HepG2 (cell line): ENCODE results near the gene TRANK1. TPM values are rescaled to one million over a fixed set of nuclear protein-coding genes. Genes with fewer than 3 reads are reported as not detected.

Experiments
- ATAC-seq: fragments of 200-7000 bp; cut with Tn5 transposase; 3 replicates; pipeline ENCODE4 v1.9.1; 2020; ENCODE audit warnings: mild to moderate bottlenecking, moderate library complexity
- BruUV-seq: library from RNA; stranded (reverse); fragments of 400-500 nt; replicated peaks from 2 replicates; lab custom pipeline; 2021; lab: Mats Ljungman, UMichigan
- CTCF ChIA-PET: fragments of 300-600 bp; formaldehyde crosslinking; extraction: SDS; loops from one replicate; lab custom pipeline; 2021; ENCODE audit warnings: low total read pairs, inconsistent platforms, low intra/inter-chr PET ratio; lab: Yijun Ruan, JAX
- POLR2A ChIA-PET: fragments of 350-600 bp; sonication (Branson Sonifier 250); formaldehyde crosslinking; loops from one replicate; lab custom pipeline; 2020; ENCODE audit warnings: antibody characterized with exemption, inconsistent platforms; lab: Yijun Ruan, JAX
- DNase-seq: peaks from one replicate; pipeline ENCODE4 v3.0.0-alpha.2; 2015; ENCODE audit warnings: low spot score
- FAIRE-seq: peaks from 3 replicates; lab custom pipeline; 2011; peaks lifted over from hg19 to GRCh38; lab: Jason Lieb, UNC
- H2AFZ ChIP-seq: one replicate; pipeline ENCODE4 v1.6.1; 2011; ENCODE audit warnings: low read length, inconsistent platforms
- H3K27ac ChIP-seq: fragments of 300-600 bp; 3 replicates; pipeline ENCODE4 v1.8.0; 2011; ENCODE audit warnings: mixed run types, mild to moderate bottlenecking, mixed read lengths, low read length, inconsistent platforms; ENCODE audit not compliant: insufficient read depth; ENCODE audit errors: extremely low read length
- H3K27me3 ChIP-seq, 2 experiments: fragments of 200-600 bp in 1 of 2; 2 replicates in 1 of 2; 3 replicates in 1 of 2; pipeline versions ENCODE4 v1.6.0 to v1.8.0; 2011; ENCODE audit warnings: low read length in 2 of 2, mild to moderate bottlenecking in 2 of 2, moderate library complexity in 2 of 2, inconsistent platforms in 1 of 2; ENCODE audit not compliant: insufficient read depth in 2 of 2, control insufficient read depth in 1 of 2
- H3K36me3 ChIP-seq, 2 experiments: fragments of 200-600 bp in 1 of 2; replicated peaks in 1 of 2; 2 replicates in 1 of 2; 3 replicates in 1 of 2; pipeline versions ENCODE4 v1.5.1 to v1.8.0; 2011; ENCODE audit warnings: low read length in 2 of 2, inconsistent platforms in 1 of 2; ENCODE audit not compliant: insufficient read depth in 2 of 2, control insufficient read depth in 1 of 2
- H3K4me1 ChIP-seq: 2 replicates; pipeline ENCODE4 v1.5.1; 2012; ENCODE audit warnings: low read length, inconsistent platforms; ENCODE audit not compliant: insufficient read depth
- H3K4me2 ChIP-seq: 2 replicates; pipeline ENCODE4 v1.6.0; 2011; ENCODE audit warnings: low read depth, low read length, inconsistent platforms
- H3K4me3 ChIP-seq, 3 experiments: fragments of 200-600 bp in 1 of 3; sonication (generic), shearing (Covaris generic) in 1 of 3; replicated peaks in 1 of 3; 2 replicates each; pipeline ENCODE4 v1.5.1; 2011 to 2016; ENCODE audit warnings: low read length in 3 of 3, inconsistent platforms in 2 of 3, low read depth in 2 of 3, mild to moderate bottlenecking in 2 of 3, control low read depth in 1 of 3, mixed read lengths in 1 of 3; ENCODE audit not compliant: insufficient read depth in 1 of 3
- H3K79me2 ChIP-seq: one replicate; pipeline ENCODE4 v1.6.1; 2011; ENCODE audit warnings: low read length, inconsistent platforms; ENCODE audit not compliant: insufficient read depth
- H3K9ac ChIP-seq: 2 replicates; pipeline ENCODE4 v1.6.0; 2011; ENCODE audit warnings: mild to moderate bottlenecking, low read depth, low read length, inconsistent platforms; ENCODE audit not compliant: insufficient read depth
- H3K9me3 ChIP-seq: 2 replicates; pipeline ENCODE4 v1.5.1; 2012; ENCODE audit warnings: mild to moderate bottlenecking, low read length
- H4K20me1 ChIP-seq: 2 replicates; pipeline ENCODE4 v1.6.0; 2011; ENCODE audit warnings: inconsistent platforms, mild to moderate bottlenecking, low read length, moderate library complexity; ENCODE audit not compliant: insufficient read depth
- ATM ChIP-seq: fragments of 450-650 bp; IDR thresholded peaks from 2 replicates; pipeline ENCODE4 v1.7.1; 2017; ENCODE audit warnings: mild to moderate bottlenecking, borderline replicate concordance
- GMEB2 ChIP-seq: IDR thresholded peaks from 2 replicates; pipeline ENCODE4 v1.6.1; 2016; ENCODE audit warnings: missing biosample characterization, missing genetic modification reagents, low read depth
- JUNB ChIP-seq: sonication (generic); formaldehyde crosslinking; IDR thresholded peaks from 2 replicates; pipeline ENCODE4 v1.8.0; 2022; ENCODE audit warnings: missing genetic modification reagents, mild to moderate bottlenecking, borderline replicate concordance
- NFATC3 ChIP-seq: sonication (generic); formaldehyde crosslinking; IDR thresholded peaks from 2 replicates; pipeline ENCODE4 v1.5.1; 2020; ENCODE audit warnings: mild to moderate bottlenecking, missing genetic modification reagents
- PITX1 ChIP-seq: sonication (generic); formaldehyde crosslinking; IDR thresholded peaks from 2 replicates; pipeline ENCODE4 v1.5.1; 2020; ENCODE audit warnings: mild to moderate bottlenecking, missing genetic modification reagents
- PRDM10 ChIP-seq: sonication (generic); formaldehyde crosslinking; IDR thresholded peaks from 2 replicates; pipeline ENCODE4 v1.4.0; 2020; ENCODE audit warnings: low read depth, missing genetic modification reagents
- ZNF205 ChIP-seq: IDR thresholded peaks from 2 replicates; pipeline ENCODE4 v1.6.1; 2018; ENCODE audit warnings: missing biosample characterization, missing genetic modification reagents
- WGBS: methylation state at CpG from one replicate; pipeline ENCODE4 v1.1.6; 2017; ENCODE audit warnings: low lambda C conversion rate; 5-methylcytosine and 5-hydroxymethylcytosine counted together
- in situ Hi-C: cut with HindIII; loops from 2 replicates; pipeline ENCODE4 v1.10.0; 2017; ENCODE audit warnings: low pct_unique_long_range_greater_than_20kb; ENCODE audit not compliant: extremely low pct_ligation_motif_present
- intact Hi-C: fragments of 100-400 bp; cut with micrococcal nuclease; formaldehyde crosslinking; loops from one replicate; pipeline ENCODE4 v1.10.0; 2022; ENCODE audit not compliant: unreplicated experiment
- polyA plus RNA-seq, 8 experiments: library from polyadenylated mRNA; depleted of rRNA in 3 of 8; stranded (reverse) in 7 of 8; unstranded in 1 of 8; fragments of >200 nt; fragmentation: Illumina TruSeq in 4 of 8; extraction: Trizol in 4 of 8; gene quantifications; 2 replicates each; pipeline versions ENCODE4 v1.2.1 to v1.2.3, GENCODE V29; 2011 to 2016; ENCODE audit warnings: low read depth in 4 of 8, missing spikeins in 1 of 8, mixed read lengths in 1 of 8; ENCODE audit not compliant: insufficient read depth in 1 of 8
- total RNA-seq, 5 experiments: library from RNA; depleted of rRNA; stranded (reverse); fragments of >200 nt; fragmentation: Illumina TruSeq; extraction: Trizol; gene quantifications; 2 replicates each; pipeline ENCODE4 v1.2.3, GENCODE V29; 2016; ENCODE audit warnings: low read depth in 1 of 5

The TRANK1 gene
- total and polyA plus RNA-seq, 2 of the 13 experiments (the other 11 are each of a cell fraction or from before 2014, with no cell fraction given): 0.13 to 0.32 TPM

GRCh38 chr3:36909181-36909580 is 35.7 kb downstream of the TRANK1 start:
- Histone ChIP-seq H3K79me2 (no peaks in the 10 kb centered on the region), H3K36me3 (no peaks in the 10 kb centered on the region), H3K27me3 (no peaks in the 10 kb centered on the region), H2AFZ (no peak overlapping the region), H3K27ac (no peak overlapping the region), H4K20me1 (no peaks in the 10 kb centered on the region), H3K9me3 (no peaks in the 10 kb centered on the region), H3K4me3 (no peak overlapping the region), H3K4me2 (no peak overlapping the region), H3K4me1 (peaks cover 23% of the 10 kb centered on the region; the same call in 1 of the 2 replicates), H3K9ac (no peak overlapping the region)
- CTCF ChIA-PET: no interaction called here
- in situ Hi-C loops (no loop called here), intact Hi-C loops (no loop called here)
- WGBS: 83% methylated on average over 2 of the region's 2 CpGs
- ATAC-seq (no peak), FAIRE-seq (no peak), DNase-seq (no peak)
- POLR2A ChIA-PET: interaction anchor here (1.0 kb wide), 1 partner anchor 11 kb away, joined by 3 read pairs; no protein-coding TSS in a partner anchor
- BruUV-seq: no TSS peak
- TF ChIP-seq JUNB (CRISPR knock-in tag) (no peak), ZNF205 (CRISPR knock-in tag) (no peak), GMEB2 (CRISPR knock-in tag) (no peak), PRDM10 (CRISPR knock-in tag) (no peak), ATM (no peak), PITX1 (no peak), NFATC3 (CRISPR knock-in tag) (no peak)
